SK-N-SH treated with all-trans-retinoic acid at 6 μM for 48 hours (cell line): ENCODE measurements around the gene SIX5.

Experiments used
- ATAC-seq: fragments of 200-7000 bp; cut with Tn5 transposase; 3 replicates; pipeline ENCODE4 v1.9.1; 2020; ENCODE audit warnings: mild to moderate bottlenecking, moderate library complexity
- ARNTL ChIP-seq: fragments of 450-650 bp; formaldehyde crosslinking; IDR thresholded peaks from 2 replicates; pipeline ENCODE4 v1.5.0; 2020; ENCODE audit warnings: low read depth, mild to moderate bottlenecking, moderate library complexity, borderline replicate concordance
- CREB5 ChIP-seq: fragments of 250-450 bp; sonication (Bioruptor Pico); IDR thresholded peaks from 2 replicates; pipeline ENCODE4 v1.5.1; 2020; ENCODE audit warnings: low read depth, mild to moderate bottlenecking, moderate library complexity
- CSDC2 ChIP-seq: fragments of 250-450 bp; sonication (Bioruptor Pico); IDR thresholded peaks from 2 replicates; pipeline ENCODE4 v1.5.0; 2020; ENCODE audit warnings: mild to moderate bottlenecking, moderate library complexity
- CSRNP3 ChIP-seq: fragments of 250-450 bp; sonication (Bioruptor Pico); IDR thresholded peaks from 2 replicates; pipeline ENCODE4 v1.5.1; 2021; ENCODE audit warnings: mild to moderate bottlenecking, moderate library complexity
- ESRRG ChIP-seq: fragments of 250-450 bp; sonication (Bioruptor Pico); IDR thresholded peaks from 2 replicates; pipeline ENCODE4 v1.6.1; 2021; ENCODE audit warnings: mild to moderate bottlenecking
- ISL1 ChIP-seq: fragments of 250-450 bp; sonication (Bioruptor Pico); IDR thresholded peaks from 2 replicates; pipeline ENCODE4 v2.1.2; 2022; ENCODE audit warnings: mild to moderate bottlenecking, moderate library complexity
- OSR1 ChIP-seq: fragments of 250-450 bp; sonication (Bioruptor Pico); IDR thresholded peaks from 2 replicates; pipeline ENCODE4 v1.8.0; 2022; ENCODE audit warnings: moderate library complexity, mild to moderate bottlenecking, inconsistent platforms
- POU6F1 ChIP-seq: fragments of 250-450 bp; sonication (Bioruptor Pico); IDR thresholded peaks from 2 replicates; pipeline ENCODE4 v1.8.0; 2021; ENCODE audit warnings: low read depth, mild to moderate bottlenecking, moderate library complexity, borderline replicate concordance
- PPARA ChIP-seq: fragments of 250-450 bp; sonication (Bioruptor Pico); IDR thresholded peaks from 2 replicates; pipeline ENCODE4 v1.5.0; 2020; ENCODE audit warnings: mild to moderate bottlenecking, borderline replicate concordance
- RARB ChIP-seq: fragments of 250-450 bp; sonication (Bioruptor Pico); IDR thresholded peaks from 2 replicates; pipeline ENCODE4 v1.8.0; 2021; ENCODE audit warnings: mild to moderate bottlenecking, moderate library complexity
- SNAI2 ChIP-seq: fragments of 250-450 bp; sonication (Bioruptor Pico); IDR thresholded peaks from 2 replicates; pipeline ENCODE4 v1.5.0; 2020; ENCODE audit warnings: mild to moderate bottlenecking, moderate library complexity
- TCF4 ChIP-seq: fragments of 250-450 bp; sonication (Bioruptor Pico); IDR thresholded peaks from 2 replicates; pipeline ENCODE4 v1.8.0; 2021; ENCODE audit warnings: mild to moderate bottlenecking, moderate library complexity, borderline replicate concordance
- TOX ChIP-seq: fragments of 250-450 bp; sonication (Bioruptor Pico); IDR thresholded peaks from 2 replicates; pipeline ENCODE4 v1.8.0; 2021; ENCODE audit warnings: mild to moderate bottlenecking, moderate library complexity, borderline replicate concordance
- ZC3H10 ChIP-seq: fragments of 250-450 bp; sonication (Bioruptor Pico); IDR thresholded peaks from 2 replicates; pipeline ENCODE4 v1.5.1; 2021; ENCODE audit warnings: mild to moderate bottlenecking, moderate library complexity
- ZFP3 ChIP-seq: fragments of 250-450 bp; sonication (Bioruptor Pico); IDR thresholded peaks from 2 replicates; pipeline ENCODE4 v1.5.0; 2020; ENCODE audit warnings: mild to moderate bottlenecking, moderate library complexity
- ZNF70 ChIP-seq: fragments of 450-650 bp; formaldehyde crosslinking; IDR thresholded peaks from 2 replicates; pipeline ENCODE4 v1.5.0; 2020; ENCODE audit warnings: mild to moderate bottlenecking, moderate library complexity
- ZNF8 ChIP-seq: fragments of 450-650 bp; formaldehyde crosslinking; IDR thresholded peaks from 2 replicates; pipeline ENCODE4 v1.5.0; 2020; ENCODE audit warnings: mild to moderate bottlenecking, moderate library complexity
- TF ChIP-seq, protein P1 (sequence below): fragments of 250-450 bp; sonication (Bioruptor Pico); IDR thresholded peaks from 2 replicates; pipeline ENCODE4 v1.8.0; 2020; ENCODE audit warnings: mild to moderate bottlenecking, moderate library complexity, borderline replicate concordance
- TF ChIP-seq, protein P2 (sequence below): fragments of 250-450 bp; sonication (Bioruptor Pico); IDR thresholded peaks from 2 replicates; pipeline ENCODE4 v1.5.0; 2020; ENCODE audit warnings: mild to moderate bottlenecking, moderate library complexity

SIX5 gene

DNA sequence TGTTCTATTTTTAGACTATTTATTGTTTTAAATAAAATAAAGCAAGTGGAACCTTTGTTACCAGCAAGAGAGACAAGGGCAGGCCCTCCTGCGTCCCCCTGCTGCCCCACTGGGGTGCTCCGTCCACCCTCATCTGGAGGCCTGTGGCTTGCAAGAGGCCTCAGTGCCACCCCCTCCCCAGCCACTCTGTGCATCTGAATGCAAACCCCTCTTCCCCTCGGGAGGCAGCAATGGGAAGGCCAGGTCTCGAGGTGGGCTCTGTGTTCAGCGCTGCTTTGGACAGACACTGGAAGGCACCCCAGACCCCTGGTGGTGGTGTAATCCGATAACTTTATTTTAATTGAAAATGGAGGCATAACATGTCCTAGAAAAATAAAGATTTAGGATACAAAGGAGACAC, 4.6 kb downstream of the SIX5 start (continued):
- TF ChIP-seq, protein P1, sequence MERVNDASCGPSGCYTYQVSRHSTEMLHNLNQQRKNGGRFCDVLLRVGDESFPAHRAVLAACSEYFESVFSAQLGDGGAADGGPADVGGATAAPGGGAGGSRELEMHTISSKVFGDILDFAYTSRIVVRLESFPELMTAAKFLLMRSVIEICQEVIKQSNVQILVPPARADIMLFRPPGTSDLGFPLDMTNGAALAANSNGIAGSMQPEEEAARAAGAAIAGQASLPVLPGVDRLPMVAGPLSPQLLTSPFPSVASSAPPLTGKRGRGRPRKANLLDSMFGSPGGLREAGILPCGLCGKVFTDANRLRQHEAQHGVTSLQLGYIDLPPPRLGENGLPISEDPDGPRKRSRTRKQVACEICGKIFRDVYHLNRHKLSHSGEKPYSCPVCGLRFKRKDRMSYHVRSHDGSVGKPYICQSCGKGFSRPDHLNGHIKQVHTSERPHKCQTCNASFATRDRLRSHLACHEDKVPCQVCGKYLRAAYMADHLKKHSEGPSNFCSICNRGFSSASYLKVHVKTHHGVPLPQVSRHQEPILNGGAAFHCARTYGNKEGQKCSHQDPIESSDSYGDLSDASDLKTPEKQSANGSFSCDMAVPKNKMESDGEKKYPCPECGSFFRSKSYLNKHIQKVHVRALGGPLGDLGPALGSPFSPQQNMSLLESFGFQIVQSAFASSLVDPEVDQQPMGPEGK, result no peak
- TF ChIP-seq RARB (CRISPR knock-in tag), result no peak
- no peak for TF ChIP-seq PPARA (CRISPR knock-in tag)
- TF ChIP-seq, all 23 proteins: peak for 0

DNA sequence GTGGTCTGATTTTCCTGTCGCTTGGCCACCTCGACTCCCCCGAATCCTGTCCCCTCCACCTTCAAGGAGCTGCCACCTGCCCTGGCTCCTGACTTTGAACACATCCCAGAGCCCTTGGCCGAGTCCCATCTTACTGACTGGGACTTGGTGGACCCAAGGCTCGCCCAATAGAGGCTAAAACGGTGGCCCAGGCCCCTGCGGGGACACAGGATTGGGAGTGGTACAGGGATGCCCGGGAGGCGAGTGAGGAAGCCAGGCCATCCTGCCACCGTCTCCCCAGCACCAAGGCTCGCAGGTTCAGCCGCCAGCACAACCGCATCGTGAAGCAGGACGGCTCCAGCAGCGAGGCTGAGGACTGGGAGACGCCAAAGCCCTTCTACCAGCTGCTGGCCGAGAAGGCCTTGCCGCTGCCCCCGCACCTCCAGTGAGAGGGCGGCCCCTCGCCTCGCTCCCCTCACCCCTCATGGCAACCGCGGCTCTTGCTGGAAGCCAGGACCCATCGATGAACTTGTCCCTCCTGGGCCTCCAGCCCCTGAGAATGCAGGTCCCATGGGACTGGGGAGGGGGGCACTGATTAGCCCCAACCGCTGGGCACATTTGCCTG, 5.3 kb downstream of the SIX5 start:
- ATAC-seq, result no peak
- TF ChIP-seq SNAI2 (CRISPR knock-in tag), result no peak
- TF ChIP-seq TCF4 (CRISPR knock-in tag), result no peak
- TF ChIP-seq CSRNP3 (CRISPR knock-in tag), result no peak
- no peak for TF ChIP-seq CSDC2 (CRISPR knock-in tag)
- TF ChIP-seq, protein P2, sequence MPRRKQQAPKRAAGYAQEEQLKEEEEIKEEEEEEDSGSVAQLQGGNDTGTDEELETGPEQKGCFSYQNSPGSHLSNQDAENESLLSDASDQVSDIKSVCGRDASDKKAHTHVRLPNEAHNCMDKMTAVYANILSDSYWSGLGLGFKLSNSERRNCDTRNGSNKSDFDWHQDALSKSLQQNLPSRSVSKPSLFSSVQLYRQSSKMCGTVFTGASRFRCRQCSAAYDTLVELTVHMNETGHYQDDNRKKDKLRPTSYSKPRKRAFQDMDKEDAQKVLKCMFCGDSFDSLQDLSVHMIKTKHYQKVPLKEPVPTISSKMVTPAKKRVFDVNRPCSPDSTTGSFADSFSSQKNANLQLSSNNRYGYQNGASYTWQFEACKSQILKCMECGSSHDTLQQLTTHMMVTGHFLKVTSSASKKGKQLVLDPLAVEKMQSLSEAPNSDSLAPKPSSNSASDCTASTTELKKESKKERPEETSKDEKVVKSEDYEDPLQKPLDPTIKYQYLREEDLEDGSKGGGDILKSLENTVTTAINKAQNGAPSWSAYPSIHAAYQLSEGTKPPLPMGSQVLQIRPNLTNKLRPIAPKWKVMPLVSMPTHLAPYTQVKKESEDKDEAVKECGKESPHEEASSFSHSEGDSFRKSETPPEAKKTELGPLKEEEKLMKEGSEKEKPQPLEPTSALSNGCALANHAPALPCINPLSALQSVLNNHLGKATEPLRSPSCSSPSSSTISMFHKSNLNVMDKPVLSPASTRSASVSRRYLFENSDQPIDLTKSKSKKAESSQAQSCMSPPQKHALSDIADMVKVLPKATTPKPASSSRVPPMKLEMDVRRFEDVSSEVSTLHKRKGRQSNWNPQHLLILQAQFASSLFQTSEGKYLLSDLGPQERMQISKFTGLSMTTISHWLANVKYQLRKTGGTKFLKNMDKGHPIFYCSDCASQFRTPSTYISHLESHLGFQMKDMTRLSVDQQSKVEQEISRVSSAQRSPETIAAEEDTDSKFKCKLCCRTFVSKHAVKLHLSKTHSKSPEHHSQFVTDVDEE (CRISPR knock-in tag), result no peak
- TF ChIP-seq OSR1 (CRISPR knock-in tag), result no peak
- no peak for TF ChIP-seq ZNF8 (CRISPR knock-in tag)
- no peak for TF ChIP-seq ZC3H10
- TF ChIP-seq ESRRG (CRISPR knock-in tag), result no peak
- no peak for TF ChIP-seq ZNF70 (CRISPR knock-in tag)
- no peak for TF ChIP-seq PPARA (CRISPR knock-in tag)
- no peak for TF ChIP-seq CREB5 (CRISPR knock-in tag)
- no peak for TF ChIP-seq ZFP3 (CRISPR knock-in tag)
- no peak for TF ChIP-seq POU6F1 (CRISPR knock-in tag)
- TF ChIP-seq, protein P1, result no peak
- TF ChIP-seq ARNTL, result no peak
- TF ChIP-seq TOX (CRISPR knock-in tag), result no peak
- no peak for TF ChIP-seq RARB (CRISPR knock-in tag)
- TF ChIP-seq ISL1 (CRISPR knock-in tag), result no peak
